HCT116 (cell line): ENCODE results near the gene IL1R2.

ENCODE experiments used
- CEBPB ChIP-seq: IDR thresholded peaks from 2 replicates; pipeline ENCODE4 v1.6.1; 2012; ENCODE audit warnings: low read depth
- EZH2 ChIP-seq: fragments of 200-600 bp; sonication (generic); IDR thresholded peaks from 2 replicates; pipeline ENCODE4 v1.6.1; 2017; ENCODE audit warnings: antibody characterized with exemption, mixed run types
- POLR2A ChIP-seq: IDR thresholded peaks from 2 replicates; pipeline ENCODE4 v1.7.0; 2011; ENCODE audit warnings: borderline replicate concordance; ENCODE audit not compliant: insufficient read depth, insufficient read length; ENCODE audit errors: extremely low read depth
- POLR2AphosphoS5 ChIP-seq: IDR thresholded peaks from 2 replicates; pipeline ENCODE4 v1.6.1; 2011; ENCODE audit warnings: mild to moderate bottlenecking, low read depth, low read length, moderate library complexity
- RAD21 ChIP-seq: IDR thresholded peaks from 2 replicates; pipeline ENCODE4 v1.6.1; 2012; ENCODE audit warnings: low read depth, mild to moderate bottlenecking
- SIN3A ChIP-seq: IDR thresholded peaks from 2 replicates; pipeline ENCODE4 v1.6.1; 2012; ENCODE audit warnings: low read depth
- YY1 ChIP-seq: IDR thresholded peaks from 2 replicates; pipeline ENCODE4 v1.6.1; 2011; ENCODE audit warnings: low read length, low read depth, moderate library complexity, mild to moderate bottlenecking; ENCODE audit not compliant: insufficient replicate concordance; ENCODE audit errors: extremely low read depth
- TF ChIP-seq, protein P1 (sequence below), 3 experiments: fragments of 200-600 bp in 1 of 3; sonication (generic) in 1 of 3; IDR thresholded peaks in 2 of 3; conservative IDR thresholded peaks in 1 of 3; 2 replicates each; pipeline ENCODE4 v1.5.1; 2012 to 2017; ENCODE audit warnings: low read depth in 2 of 3, low read length in 2 of 3, antibody characterized with exemption in 1 of 3, borderline replicate concordance in 1 of 3, control low read depth in 1 of 3, mild to moderate bottlenecking in 1 of 3, mixed read lengths in 1 of 3, mixed run types in 1 of 3, moderate library complexity in 1 of 3; ENCODE audit not compliant: insufficient read depth in 1 of 3
- TF ChIP-seq, protein P2 (sequence below): IDR thresholded peaks from 2 replicates; pipeline ENCODE4 v1.6.1; 2011; ENCODE audit warnings: mild to moderate bottlenecking, low read length, moderate library complexity; ENCODE audit not compliant: insufficient replicate concordance; ENCODE audit errors: extremely low read depth

DNA sequence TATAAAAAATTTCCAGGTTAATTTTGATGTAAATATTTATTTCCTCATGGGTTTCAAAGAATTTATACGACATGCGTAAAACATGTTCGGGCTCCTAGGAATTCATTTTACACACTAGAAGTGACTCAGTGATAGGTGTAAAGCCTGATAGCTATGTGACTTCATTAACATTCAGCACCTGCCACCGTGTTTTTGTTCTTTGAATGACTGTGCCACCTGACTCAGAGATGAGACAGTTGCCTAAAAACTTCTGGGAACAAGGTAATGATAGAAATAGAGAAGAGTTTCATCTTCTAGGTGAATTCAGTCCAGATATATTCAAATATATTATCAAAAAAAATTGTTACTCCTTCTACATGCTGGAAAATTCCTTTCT, 10.0 kb downstream of the IL1R2 start:
- TF ChIP-seq CEBPB, result no peak
- TF ChIP-seq POLR2AphosphoS5, result no peak
- TF ChIP-seq, protein P1, sequence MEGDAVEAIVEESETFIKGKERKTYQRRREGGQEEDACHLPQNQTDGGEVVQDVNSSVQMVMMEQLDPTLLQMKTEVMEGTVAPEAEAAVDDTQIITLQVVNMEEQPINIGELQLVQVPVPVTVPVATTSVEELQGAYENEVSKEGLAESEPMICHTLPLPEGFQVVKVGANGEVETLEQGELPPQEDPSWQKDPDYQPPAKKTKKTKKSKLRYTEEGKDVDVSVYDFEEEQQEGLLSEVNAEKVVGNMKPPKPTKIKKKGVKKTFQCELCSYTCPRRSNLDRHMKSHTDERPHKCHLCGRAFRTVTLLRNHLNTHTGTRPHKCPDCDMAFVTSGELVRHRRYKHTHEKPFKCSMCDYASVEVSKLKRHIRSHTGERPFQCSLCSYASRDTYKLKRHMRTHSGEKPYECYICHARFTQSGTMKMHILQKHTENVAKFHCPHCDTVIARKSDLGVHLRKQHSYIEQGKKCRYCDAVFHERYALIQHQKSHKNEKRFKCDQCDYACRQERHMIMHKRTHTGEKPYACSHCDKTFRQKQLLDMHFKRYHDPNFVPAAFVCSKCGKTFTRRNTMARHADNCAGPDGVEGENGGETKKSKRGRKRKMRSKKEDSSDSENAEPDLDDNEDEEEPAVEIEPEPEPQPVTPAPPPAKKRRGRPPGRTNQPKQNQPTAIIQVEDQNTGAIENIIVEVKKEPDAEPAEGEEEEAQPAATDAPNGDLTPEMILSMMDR (IDR thresholded peaks at IDR 0.05 in 2 of 3, conservative IDR thresholded peaks at IDR 0.05 in 1 of 3; ENCODE audit: borderline replicate concordance in 1 of 3, insufficient read depth in 1 of 3, low read depth in 2 of 3, low read length in 2 of 3), result no peak
- TF ChIP-seq RAD21, result no peak
- TF ChIP-seq POLR2A, result no peak
- TF ChIP-seq EZH2, result no peak
- TF ChIP-seq SIN3A, result no peak
- TF ChIP-seq YY1, result no peak
- TF ChIP-seq, protein P2, sequence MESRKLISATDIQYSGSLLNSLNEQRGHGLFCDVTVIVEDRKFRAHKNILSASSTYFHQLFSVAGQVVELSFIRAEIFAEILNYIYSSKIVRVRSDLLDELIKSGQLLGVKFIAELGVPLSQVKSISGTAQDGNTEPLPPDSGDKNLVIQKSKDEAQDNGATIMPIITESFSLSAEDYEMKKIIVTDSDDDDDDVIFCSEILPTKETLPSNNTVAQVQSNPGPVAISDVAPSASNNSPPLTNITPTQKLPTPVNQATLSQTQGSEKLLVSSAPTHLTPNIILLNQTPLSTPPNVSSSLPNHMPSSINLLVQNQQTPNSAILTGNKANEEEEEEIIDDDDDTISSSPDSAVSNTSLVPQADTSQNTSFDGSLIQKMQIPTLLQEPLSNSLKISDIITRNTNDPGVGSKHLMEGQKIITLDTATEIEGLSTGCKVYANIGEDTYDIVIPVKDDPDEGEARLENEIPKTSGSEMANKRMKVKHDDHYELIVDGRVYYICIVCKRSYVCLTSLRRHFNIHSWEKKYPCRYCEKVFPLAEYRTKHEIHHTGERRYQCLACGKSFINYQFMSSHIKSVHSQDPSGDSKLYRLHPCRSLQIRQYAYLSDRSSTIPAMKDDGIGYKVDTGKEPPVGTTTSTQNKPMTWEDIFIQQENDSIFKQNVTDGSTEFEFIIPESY, result no peak
